ENCODE results near the gene TWF2.

Gene TWF2

GRCh38 chr3:52221563-52222318 is 17.2 kb downstream of the TWF2 start:
- DNase-seq = peak; percentile 70

- DNase-seq = no peak
Observed at GRCh38 chr3:52221141-52221562, 17.8 kb downstream of the TWF2 start.

GRCh38 chr3:52220380-52221026 is 18.5 kb downstream of the TWF2 start:
- peak; percentile 80 for DNase-seq

- no peak for DNase-seq
Observed at GRCh38 chr3:52218937-52219650, 19.9 kb downstream of the TWF2 start.

GRCh38 chr3:52218454-52218853 is 20.5 kb downstream of the TWF2 start:
- peak; percentile 29 for DNase-seq

GRCh38 chr3:52218026-52218425 is 20.9 kb downstream of the TWF2 start:
- DNase-seq = no peak

GRCh38 chr3:52217409-52217805 is 21.6 kb downstream of the TWF2 start:
- no peak for DNase-seq

- peak; percentile 65 for DNase-seq
Observed at GRCh38 chr3:52216585-52217408, 22.2 kb downstream of the TWF2 start.

GRCh38 chr3:52215351-52215750 is 23.6 kb downstream of the TWF2 start:
- no peak for DNase-seq

- DNase-seq = no peak
Observed at GRCh38 chr3:52213901-52214300, 25.1 kb downstream of the TWF2 start.

GRCh38 chr3:52213005-52213404 is 26.0 kb downstream of the TWF2 start:
- DNase-seq = no peak

- no peak for DNase-seq
Observed at GRCh38 chr3:52211268-52211891, 27.6 kb downstream of the TWF2 start.

GRCh38 chr3:52210550-52211046 is 28.4 kb downstream of the TWF2 start:
- no peak for DNase-seq

GRCh38 chr3:52210037-52210436 is 28.9 kb downstream of the TWF2 start:
- DNase-seq = no peak

GRCh38 chr3:52208556-52208955 is 30.4 kb downstream of the TWF2 start:
- DNase-seq = no peak

- DNase-seq = no peak
Observed at GRCh38 chr3:52205727-52206372, 33.1 kb downstream of the TWF2 start.

- no peak for DNase-seq
Observed at GRCh38 chr3:52204337-52205073, 34.5 kb downstream of the TWF2 start.

GRCh38 chr3:52203701-52204100 is 35.3 kb downstream of the TWF2 start:
- no peak for DNase-seq

- no peak for DNase-seq
Observed at GRCh38 chr3:52202384-52203077, 36.4 kb downstream of the TWF2 start.

- DNase-seq = no peak
Observed at GRCh38 chr3:52200981-52201679, 37.8 kb downstream of the TWF2 start.

Data from activated effector memory CD4-positive, alpha-beta T cell treated with Interleukin-2 at 50 U/mL for 16 hours (primary cell).